Measurements from ENCODE around the gene EFS.
"Not testable (repeated sequence)": the region's sequence is repeated elsewhere in the genome, so short reads cannot be mapped to it uniquely, and the experiment has no call there.

- not testable (repeated sequence) for TF ChIP-seq SNAI2 (CRISPR knock-in tag; IDR thresholded peaks at IDR 0.05); ZNF565 (CRISPR knock-in tag; conservative IDR thresholded peaks at IDR 0.05; ENCODE audit: low read depth); OSR1 (CRISPR knock-in tag; IDR thresholded peaks at IDR 0.05); ARNTL (CRISPR knock-in tag; IDR thresholded peaks at IDR 0.05; ENCODE audit: borderline replicate concordance, low read depth); RARB (CRISPR knock-in tag; IDR thresholded peaks at IDR 0.05); ZFP3 (CRISPR knock-in tag; IDR thresholded peaks at IDR 0.05)
Observed at GRCh38 chr14:23389871-23390270, 24.9 kb upstream of the EFS start.
